ENCODE data around the gene AOPEP.

The AOPEP gene

GRCh38 chr9:94761481-94761880, 35.0 kb downstream of the AOPEP start:
- no peak for DNase-seq (ENCODE audit: low read depth)

DNA sequence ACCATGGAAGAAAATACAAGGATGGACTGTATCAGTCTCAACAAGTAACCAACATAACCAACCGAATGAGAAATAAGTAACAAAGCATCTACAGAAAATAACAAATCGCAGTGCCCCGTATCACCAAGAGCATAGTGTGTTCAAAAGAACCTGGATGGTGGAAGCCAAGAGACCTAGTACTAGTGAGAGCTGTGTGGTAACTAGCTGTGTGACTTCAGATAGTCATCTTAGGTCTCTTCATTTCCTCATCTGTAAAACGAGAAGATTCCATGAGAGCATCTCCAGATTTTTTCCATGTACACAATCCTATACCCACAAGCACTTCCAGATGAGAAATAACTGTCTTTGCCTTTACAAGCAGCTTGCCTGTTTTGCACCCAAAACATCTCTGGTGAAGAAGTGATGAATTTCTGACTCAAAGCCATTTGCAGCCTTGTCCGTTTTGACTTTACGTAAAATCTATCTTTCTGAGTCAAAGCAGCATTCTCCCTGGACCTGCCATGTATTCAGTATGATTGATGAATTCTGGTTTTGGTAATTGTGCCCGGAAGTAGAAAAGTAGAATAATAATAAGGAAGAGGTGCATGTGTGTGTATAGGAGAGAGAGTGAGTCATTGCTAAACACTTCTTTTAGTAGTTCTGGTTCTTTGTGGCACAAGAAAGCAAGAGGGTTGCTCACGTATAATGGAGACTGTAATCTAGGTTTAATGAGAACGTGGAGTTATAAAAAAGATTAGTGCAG, 41.0 kb downstream of the AOPEP start:
- no peak for DNase-seq (ENCODE audit: low read depth)

DNA sequence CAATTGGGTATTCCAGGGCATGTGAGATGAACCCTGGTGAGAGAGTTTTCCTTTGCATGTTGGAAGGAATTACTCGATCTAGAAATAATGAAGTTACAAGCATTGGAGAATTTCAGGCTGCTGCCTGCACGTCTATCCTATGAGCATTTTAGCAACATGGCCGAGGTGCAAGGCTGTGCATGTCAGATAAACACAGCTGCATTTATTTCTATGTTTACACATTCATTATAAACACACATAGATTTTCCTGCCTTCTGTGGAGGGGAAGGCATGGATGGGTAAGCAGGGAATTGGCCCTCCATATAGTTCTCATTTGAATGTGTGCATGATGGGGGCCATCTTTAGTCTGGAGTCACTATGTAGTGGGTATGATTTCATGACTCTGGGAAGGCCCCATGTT, 42.3 kb downstream of the AOPEP start:
- no peak for DNase-seq (ENCODE audit: low read depth)

DNA sequence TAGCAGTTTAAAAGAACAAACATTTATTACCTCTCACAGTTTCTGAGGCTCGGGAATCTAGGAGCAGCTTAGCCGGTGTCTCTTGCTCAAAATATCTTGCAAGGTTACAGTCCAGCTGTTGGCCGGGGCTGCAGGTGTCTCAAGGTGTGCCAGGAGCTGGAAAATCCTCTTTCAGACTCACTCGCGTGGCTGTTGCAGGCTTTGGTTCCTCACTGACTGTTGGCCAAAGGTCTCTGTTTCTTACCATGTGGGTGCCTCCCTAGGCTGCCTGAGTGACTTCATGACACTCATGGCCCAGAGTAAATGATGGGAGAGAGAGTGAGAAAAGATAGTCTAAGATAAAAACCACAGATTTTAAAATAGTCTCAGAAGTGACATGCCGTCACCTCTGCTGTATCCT, 43.8 kb downstream of the AOPEP start:
- DNase-seq (ENCODE audit: low read depth) = no peak

GRCh38 chr9:94771096-94771495, 44.6 kb downstream of the AOPEP start:
- no peak for DNase-seq (ENCODE audit: low read depth)

GRCh38 chr9:94772144-94772543, 45.6 kb downstream of the AOPEP start:
- no peak for DNase-seq (ENCODE audit: low read depth)

DNA sequence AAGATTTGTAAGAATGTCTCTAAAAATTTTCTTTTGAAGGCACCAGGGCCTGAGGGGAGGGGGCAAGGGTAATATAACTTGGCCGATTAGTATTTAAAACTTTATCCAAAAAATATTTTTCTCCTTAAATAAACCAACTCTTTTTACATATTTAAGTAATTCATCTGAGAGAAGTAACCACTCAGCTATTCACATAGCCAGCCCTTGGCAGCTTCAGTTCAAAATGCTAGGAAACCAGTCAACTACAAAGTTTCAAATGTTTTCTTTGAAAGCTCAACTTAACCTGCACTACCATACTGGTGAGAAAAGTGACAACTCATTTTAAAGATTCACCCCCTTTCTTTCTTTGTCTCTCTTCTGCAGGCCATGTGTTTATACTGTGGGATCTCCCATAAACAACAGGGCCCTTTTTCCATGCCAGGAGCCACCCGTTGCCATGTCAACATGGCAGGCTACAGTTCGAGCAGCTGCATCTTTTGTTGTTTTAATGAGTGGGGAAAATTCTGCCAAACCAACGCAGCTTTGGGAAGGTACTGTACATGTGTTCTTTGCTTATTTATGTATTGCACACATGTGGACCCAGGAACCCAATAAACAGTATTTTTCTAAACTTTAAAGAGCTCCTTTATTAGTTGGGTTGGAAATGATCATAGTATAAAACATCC, 46.3 kb downstream of the AOPEP start:
- no peak for DNase-seq (ENCODE audit: low read depth)

DNA sequence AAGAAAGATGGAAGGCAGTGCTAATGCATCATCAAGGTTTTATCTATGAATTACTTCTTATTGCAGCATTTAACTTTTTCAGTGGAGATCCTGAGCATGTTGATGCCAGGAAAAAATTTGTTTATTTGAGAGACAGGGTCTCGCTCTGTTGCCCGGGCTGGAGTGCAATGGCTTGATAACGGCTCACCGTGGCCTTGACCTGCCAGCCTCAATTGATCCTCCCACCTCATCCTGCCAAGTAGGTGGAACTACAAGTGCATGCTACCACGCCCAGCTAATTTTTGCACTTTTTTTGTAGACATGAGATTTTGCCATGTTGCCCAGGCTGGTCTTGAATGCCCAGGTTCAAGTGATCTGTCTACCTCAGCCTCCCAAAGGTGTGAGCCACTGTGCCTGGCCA, 47.2 kb downstream of the AOPEP start:
- no peak for DNase-seq (ENCODE audit: low read depth)

DNA sequence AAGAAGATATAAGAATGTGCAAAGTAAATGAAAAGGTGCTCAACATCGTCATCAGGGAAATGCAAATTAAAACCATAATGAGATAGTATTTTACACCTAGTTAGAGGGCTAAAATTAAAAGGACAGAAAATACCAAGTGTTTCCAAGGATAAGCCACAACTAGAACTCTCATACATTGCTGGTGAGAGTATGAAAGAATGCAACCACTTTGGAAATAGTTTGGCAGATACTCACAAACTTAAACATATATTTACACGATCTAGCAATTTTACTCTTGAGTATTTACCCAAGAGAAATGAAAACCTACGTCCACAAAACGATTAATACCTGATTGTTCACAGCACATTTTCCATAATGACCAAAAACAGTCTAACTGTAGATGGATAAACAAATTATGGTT, 51.5 kb downstream of the AOPEP start:
- DNase-seq (ENCODE audit: low read depth) = no peak

DNA sequence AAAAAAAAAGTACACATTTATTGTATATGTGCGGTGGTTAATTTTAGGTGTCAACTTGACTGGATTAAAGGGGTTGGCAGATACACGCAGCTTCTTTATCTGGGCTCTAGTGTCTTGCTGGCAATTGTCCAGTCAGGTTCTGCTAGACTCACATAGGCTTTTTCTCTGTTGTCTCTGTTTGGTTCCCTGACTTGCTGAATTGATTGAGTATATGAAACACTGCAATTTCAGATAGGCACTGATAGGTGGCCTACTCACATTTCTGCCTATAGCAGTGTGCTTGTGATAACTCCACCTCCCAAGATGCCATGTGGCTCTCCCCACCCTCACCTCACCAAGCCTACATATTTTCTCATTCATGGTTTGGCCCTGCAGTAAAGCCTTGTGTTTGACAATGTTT, 52.5 kb downstream of the AOPEP start:
- no peak for DNase-seq (ENCODE audit: low read depth)

GRCh38 chr9:94779693-94780290, 53.3 kb downstream of the AOPEP start:
- no peak for DNase-seq (ENCODE audit: low read depth)

GRCh38 chr9:94780516-94780950, 54.0 kb downstream of the AOPEP start:
- DNase-seq (ENCODE audit: low read depth) = no peak

DNA sequence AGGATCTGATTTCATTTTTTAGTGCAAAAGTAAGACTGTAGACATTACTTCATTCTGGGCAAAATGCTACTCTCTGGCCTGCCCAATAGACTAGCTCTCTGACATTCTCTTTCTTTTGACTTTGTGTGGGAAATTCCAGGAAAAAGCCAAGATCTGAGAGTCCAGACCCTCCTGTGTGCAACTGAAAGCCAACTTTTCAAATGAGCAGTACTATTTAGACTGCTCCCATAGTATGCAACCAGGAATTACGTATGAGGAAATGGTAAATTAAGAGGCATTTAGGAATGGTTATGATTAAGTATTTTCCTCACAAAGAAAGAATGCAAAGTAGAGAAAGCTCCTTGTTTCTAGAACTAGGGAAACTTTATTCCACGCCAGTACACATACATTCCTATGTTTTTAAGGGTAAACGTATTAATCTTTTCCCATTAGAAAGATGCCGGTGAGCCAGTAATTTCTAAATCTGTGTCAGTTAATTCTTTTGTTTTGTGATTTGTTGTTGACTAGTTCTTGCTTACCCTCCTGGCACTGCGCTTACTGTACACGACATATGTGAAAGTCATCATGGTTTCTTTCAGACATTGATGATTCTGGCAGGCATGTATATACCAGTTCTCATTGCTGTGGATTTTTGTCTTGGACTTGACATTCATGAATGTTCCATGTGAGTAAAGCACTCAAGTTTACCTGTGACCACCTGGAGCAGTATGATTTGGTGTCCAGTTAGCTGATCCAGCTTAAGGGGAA, 56.0 kb downstream of the AOPEP start:
- no peak for DNase-seq (ENCODE audit: low read depth)

GRCh38 chr9:94783102-94783682, 56.7 kb downstream of the AOPEP start:
- no peak for DNase-seq (ENCODE audit: low read depth)

DNA sequence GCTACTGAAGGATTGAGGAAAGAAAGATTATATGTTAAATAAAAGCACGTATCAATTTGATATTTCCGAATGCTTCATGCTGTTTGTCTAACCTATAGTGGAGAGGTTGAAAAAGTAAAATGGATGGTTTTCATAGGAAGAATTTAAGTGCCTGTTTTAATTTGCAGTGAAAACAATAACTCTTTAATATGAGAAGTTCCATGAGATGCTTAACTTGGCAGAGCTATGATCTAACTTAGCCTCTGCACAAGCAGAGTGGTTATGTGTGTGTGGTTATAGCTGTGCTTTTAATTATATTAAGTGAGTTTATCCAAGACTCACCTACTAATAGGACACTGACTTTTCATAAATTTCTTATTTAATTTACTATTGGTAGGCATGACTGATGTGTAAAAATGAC, 57.4 kb downstream of the AOPEP start:
- DNase-seq (ENCODE audit: low read depth) = no peak

DNA sequence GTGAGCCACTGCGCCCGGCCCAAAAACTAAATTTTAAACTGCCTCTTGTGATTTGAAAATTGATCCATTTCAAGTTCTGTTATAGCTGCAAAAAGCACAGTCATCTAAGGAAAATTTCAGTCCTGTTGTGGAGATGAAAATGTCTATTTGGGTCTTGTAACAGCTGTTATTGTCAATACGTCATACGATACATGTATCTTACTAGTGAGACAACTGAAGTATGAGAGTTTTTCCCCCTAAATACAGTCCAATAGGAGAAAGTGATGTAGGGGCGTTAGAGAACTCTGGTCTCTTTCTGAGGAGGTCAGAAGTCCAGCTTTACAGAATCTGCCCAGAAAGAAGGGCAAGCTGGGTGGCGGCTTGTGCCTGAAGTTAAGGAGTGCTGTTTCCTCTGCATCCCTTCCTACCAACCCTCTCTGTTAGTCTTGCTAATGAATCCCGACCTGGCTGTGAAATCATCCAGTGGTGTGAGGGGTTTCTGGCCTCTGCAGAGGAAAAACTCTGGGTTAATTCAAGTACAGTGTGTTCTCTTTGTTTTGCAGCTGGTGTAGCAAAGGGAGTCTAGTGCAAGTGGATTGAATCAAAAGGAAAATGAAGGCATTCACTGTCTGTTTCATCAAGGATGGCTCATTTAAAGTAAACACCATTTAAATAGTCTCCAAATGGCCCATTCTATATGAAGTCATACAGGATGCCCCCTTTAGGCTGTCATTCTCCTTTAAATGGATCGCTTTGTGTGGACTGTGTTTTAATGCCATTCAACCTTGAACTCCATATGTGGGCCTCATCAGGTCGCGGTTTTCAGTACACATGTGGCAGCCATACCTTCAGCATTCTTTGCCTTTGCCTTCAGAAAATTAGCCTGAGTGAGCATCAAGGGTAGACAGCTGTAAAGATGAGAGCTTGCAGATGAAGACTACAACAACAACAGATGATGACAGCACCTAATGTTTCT, 59.0 kb downstream of the AOPEP start:
- DNase-seq (ENCODE audit: low read depth) = no peak

GRCh38 chr9:94786586-94786985, 60.1 kb downstream of the AOPEP start:
- no peak for DNase-seq (ENCODE audit: low read depth)

DNA sequence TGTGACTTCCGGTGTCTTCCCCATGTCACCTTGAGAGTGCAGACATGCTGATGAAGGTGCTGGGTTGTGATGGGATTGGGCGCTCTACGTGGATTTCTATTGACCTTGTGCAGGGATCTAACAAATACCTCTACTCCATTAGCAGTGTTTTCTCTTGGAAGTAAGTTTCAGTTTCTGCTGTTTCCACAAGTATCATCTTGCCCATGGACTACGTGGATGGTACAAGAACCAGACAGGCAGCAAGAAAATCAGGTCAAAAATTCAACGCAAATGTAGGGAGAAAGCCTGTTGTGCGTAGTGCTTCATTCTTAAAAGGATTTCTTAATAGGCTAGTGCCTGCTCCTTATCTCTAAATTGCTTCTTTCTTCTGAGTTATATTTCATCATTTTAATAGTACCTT, 60.8 kb downstream of the AOPEP start:
- DNase-seq (ENCODE audit: low read depth) = no peak

DNA sequence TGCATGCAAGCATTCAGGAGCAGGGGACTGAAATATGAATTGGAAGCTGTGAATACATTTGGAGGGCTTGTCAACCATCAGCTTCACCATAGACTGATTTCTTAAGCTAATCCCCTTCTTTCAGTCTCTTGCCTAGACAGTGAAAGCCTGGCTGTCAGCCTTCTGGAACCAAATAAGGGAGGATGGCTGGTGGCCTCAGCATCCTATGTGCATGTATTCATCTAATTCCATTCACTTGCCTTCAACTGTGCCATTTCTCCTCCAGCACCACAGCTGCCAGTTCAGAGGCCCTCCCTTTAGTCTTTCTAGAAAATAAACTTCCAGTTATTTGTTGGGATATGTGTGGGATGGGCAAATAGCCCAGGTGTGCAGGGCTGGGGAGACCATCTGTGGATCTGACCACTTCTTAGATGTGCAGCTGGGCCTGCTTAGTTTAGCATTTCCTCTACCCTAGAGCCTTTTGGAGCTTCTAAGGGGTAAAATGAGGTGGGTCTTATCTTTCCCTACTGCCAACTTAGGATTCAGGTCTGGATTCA, 62.1 kb downstream of the AOPEP start:
- DNase-seq (ENCODE audit: low read depth) = no peak

DNA sequence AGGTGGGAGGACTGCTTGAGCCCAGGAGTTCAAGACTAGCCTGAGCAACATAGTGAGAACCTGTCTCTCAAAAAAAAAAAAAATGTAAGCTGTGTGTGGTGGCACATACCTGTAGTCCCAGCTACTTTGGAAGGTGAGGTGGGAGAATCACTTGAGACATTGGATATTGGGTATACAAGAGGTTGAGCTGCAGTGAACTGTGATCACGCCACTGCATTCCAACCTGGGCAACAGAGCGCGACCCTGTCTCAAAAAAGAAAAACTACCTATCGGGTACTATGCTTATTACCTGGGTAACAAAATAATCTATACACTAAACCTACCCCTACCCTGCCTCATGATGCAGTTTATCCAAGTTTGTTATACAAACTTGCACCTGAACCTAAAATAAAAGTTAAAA, 64.9 kb downstream of the AOPEP start:
- no peak for DNase-seq (ENCODE audit: low read depth)

DNA sequence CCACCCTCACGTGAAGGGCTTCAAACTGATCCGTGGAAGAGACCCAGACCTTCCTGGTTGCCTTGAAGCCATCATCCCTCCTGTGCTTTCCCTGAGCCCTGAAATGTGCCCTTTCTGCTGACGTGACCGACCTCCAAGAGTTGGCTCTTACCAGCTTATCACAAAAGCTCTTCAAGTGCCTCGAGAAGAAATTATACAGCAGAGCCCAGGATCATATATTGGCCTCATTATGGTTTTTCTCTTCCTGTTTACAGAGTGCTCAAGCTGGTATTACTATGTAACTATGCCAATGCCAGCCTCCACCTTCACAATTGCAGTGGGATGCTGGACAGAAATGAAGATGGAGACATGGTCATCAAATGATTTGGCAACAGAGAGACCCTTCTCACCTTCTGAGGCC, 66.0 kb downstream of the AOPEP start:
- no peak for DNase-seq (ENCODE audit: low read depth)
